ENCODE results near the gene MAST4. TPM values are rescaled to one million over a fixed set of nuclear protein-coding genes. Genes with fewer than 3 reads are reported as not detected.

The MAST4 gene
- total RNA-seq, 1 experiment from 2014 or later = 26.5 TPM

- H3K4me1 Mint-ChIP-seq (ENCODE audit: insufficient read depth, unreplicated experiment) = peaks cover 29% of the 10 kb centered on the region
- no peaks in the 10 kb centered on the region for H3K9me3 Mint-ChIP-seq (ENCODE audit: unreplicated experiment)
- BruUV-seq (replicated peaks) = no TSS peak
- intact Hi-C loops (cut with micrococcal nuclease) = no loop called here
- H3K36me3 Mint-ChIP-seq (ENCODE audit: insufficient read depth, unreplicated experiment) = no peaks in the 10 kb centered on the region
- no peak for DNase-seq (ENCODE audit: unreplicated experiment)
- CTCF ChIA-PET = interaction anchor here (0.8 to 2.1 kb wide), 6 partner anchors 10 to 79 kb away, joined by 3 to 8 read pairs (median 4); no protein-coding TSS in a partner anchor
- H3K4me3 Mint-ChIP-seq (ENCODE audit: unreplicated experiment) = no peak overlapping the region
- no peaks in the 10 kb centered on the region for H3K27me3 Mint-ChIP-seq (ENCODE audit: insufficient read depth, unreplicated experiment)
- POLR2A ChIA-PET = interaction anchor here (0.7 to 3.3 kb wide), 6 partner anchors 9 to 77 kb away, joined by 3 to 19 read pairs (median 4); no protein-coding TSS in a partner anchor
- H3K27ac Mint-ChIP-seq (ENCODE audit: low read depth, unreplicated experiment) = no peak overlapping the region
- TF ChIP-seq, protein P1, sequence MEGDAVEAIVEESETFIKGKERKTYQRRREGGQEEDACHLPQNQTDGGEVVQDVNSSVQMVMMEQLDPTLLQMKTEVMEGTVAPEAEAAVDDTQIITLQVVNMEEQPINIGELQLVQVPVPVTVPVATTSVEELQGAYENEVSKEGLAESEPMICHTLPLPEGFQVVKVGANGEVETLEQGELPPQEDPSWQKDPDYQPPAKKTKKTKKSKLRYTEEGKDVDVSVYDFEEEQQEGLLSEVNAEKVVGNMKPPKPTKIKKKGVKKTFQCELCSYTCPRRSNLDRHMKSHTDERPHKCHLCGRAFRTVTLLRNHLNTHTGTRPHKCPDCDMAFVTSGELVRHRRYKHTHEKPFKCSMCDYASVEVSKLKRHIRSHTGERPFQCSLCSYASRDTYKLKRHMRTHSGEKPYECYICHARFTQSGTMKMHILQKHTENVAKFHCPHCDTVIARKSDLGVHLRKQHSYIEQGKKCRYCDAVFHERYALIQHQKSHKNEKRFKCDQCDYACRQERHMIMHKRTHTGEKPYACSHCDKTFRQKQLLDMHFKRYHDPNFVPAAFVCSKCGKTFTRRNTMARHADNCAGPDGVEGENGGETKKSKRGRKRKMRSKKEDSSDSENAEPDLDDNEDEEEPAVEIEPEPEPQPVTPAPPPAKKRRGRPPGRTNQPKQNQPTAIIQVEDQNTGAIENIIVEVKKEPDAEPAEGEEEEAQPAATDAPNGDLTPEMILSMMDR (IDR thresholded peaks at IDR 0.05; ENCODE audit: unreplicated experiment) = no peak
Observed at GRCh38 chr5:66880401-66880800, 284.2 kb downstream of the MAST4 start.

DNA sequence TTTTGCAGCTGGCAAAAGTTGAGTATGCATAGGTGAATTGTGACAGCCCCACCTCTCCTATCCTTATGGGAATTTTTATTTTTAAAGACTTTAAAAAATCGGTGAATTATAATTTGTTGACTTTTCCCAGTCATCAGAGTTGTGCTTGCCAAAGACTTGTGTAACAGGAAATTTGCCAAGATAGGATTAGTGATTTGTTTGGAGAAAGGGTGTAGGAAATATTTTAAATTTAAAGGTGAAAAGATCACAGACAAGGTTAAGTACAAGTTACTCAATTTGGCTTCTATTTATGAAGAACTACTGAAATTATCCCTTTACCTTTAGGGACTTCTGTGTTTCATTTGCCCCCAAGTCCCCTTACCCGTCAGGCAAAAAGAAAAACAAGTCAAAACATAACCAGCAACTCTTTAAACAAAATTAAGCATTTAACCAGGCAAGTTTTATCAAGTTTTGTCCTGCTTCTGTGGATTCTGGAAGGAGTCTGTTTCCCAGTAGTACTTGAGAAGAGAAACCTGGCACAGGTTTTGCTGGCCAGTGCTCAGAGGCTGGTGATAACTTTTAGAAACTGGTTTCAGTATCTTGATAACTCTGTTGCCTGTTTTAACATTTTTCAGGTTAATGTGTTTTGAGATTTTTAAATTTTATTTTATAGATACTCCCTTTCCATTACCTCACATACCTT lies 285.4 kb downstream of the MAST4 start:
- peak overlapping the region; percentile 50 for H3K4me3 Mint-ChIP-seq (ENCODE audit: unreplicated experiment)
- H3K36me3 Mint-ChIP-seq (ENCODE audit: insufficient read depth, unreplicated experiment) = no peaks in the 10 kb centered on the region
- no peaks in the 10 kb centered on the region for H3K27me3 Mint-ChIP-seq (ENCODE audit: insufficient read depth, unreplicated experiment)
- TF ChIP-seq, protein P1 (IDR thresholded peaks at IDR 0.05; ENCODE audit: unreplicated experiment) = no peak
- CTCF ChIA-PET = interaction anchor here (1.0 kb wide), 1 partner anchor 67 kb away, joined by 3 read pairs; no protein-coding TSS in a partner anchor
- H3K27ac Mint-ChIP-seq (ENCODE audit: low read depth, unreplicated experiment) = peak overlapping the region; percentile 60
- peak; percentile 87 for DNase-seq (ENCODE audit: unreplicated experiment)
- peaks cover 29% of the 10 kb centered on the region for H3K4me1 Mint-ChIP-seq (ENCODE audit: insufficient read depth, unreplicated experiment)
- POLR2A ChIA-PET = interaction anchor here (0.7 to 3.3 kb wide), 6 partner anchors 8 to 327 kb away, joined by 3 to 19 read pairs (median 6); no protein-coding TSS in a partner anchor
- intact Hi-C loops (cut with micrococcal nuclease) = no loop called here
- no TSS peak for BruUV-seq (replicated peaks)
- no peaks in the 10 kb centered on the region for H3K9me3 Mint-ChIP-seq (ENCODE audit: unreplicated experiment)

- H3K4me3 Mint-ChIP-seq (ENCODE audit: unreplicated experiment) = peak overlapping the region; percentile 9
- CTCF ChIA-PET = interaction anchor here (0.5 to 1.0 kb wide), 3 partner anchors 52 to 597 kb away, joined by 3 read pairs; no protein-coding TSS in a partner anchor
Observed at GRCh38 chr5:66882606-66883227, 286.5 kb downstream of the MAST4 start.

More at GRCh38 chr5:66882606-66883227, 286.5 kb downstream of the MAST4 start:
- intact Hi-C loops (cut with micrococcal nuclease) = no loop called here
- TSS peak; percentile 72 for BruUV-seq (replicated peaks)
- H3K36me3 Mint-ChIP-seq (ENCODE audit: insufficient read depth, unreplicated experiment) = no peaks in the 10 kb centered on the region
- POLR2A ChIA-PET = interaction anchor here (0.6 to 2.4 kb wide), 10 partner anchors 9 to 219 kb away, joined by 3 to 21 read pairs (median 4); no protein-coding TSS in a partner anchor
- no peaks in the 10 kb centered on the region for H3K9me3 Mint-ChIP-seq (ENCODE audit: unreplicated experiment)
- TF ChIP-seq, protein P1 (IDR thresholded peaks at IDR 0.05; ENCODE audit: unreplicated experiment) = no peak
- H3K27me3 Mint-ChIP-seq (ENCODE audit: insufficient read depth, unreplicated experiment) = no peaks in the 10 kb centered on the region
- DNase-seq (ENCODE audit: unreplicated experiment) = peak; percentile 88
- peak overlapping the region; percentile 60 for H3K27ac Mint-ChIP-seq (ENCODE audit: low read depth, unreplicated experiment)
- H3K4me1 Mint-ChIP-seq (ENCODE audit: insufficient read depth, unreplicated experiment) = peaks cover 28% of the 10 kb centered on the region
